Gastroesophageal sphincter (tissue), 3 donors: ENCODE data around the gene SLC27A2.

Experiments
- POLR2A ChIP-seq, 2 donors: fragments of 450-650 bp; IDR thresholded peaks; one replicate each; pipeline ENCODE4 v1.6.1; 2017; ENCODE audit warnings: antibody characterized with exemption in 2 of 2, mild to moderate bottlenecking in 2 of 2, moderate library complexity in 1 of 2
- TF ChIP-seq, protein P1 (sequence below), 4 experiments: fragments of 200-600 bp in 2 of 4; fragments of 450-650 bp in 2 of 4; sonication (generic) in 1 of 4; IDR thresholded peaks; one replicate each; pipeline ENCODE4 v1.5.1; 2017 to 2019; ENCODE audit warnings: antibody characterized with exemption in 4 of 4, mild to moderate bottlenecking in 2 of 4, moderate library complexity in 2 of 4

DNA sequence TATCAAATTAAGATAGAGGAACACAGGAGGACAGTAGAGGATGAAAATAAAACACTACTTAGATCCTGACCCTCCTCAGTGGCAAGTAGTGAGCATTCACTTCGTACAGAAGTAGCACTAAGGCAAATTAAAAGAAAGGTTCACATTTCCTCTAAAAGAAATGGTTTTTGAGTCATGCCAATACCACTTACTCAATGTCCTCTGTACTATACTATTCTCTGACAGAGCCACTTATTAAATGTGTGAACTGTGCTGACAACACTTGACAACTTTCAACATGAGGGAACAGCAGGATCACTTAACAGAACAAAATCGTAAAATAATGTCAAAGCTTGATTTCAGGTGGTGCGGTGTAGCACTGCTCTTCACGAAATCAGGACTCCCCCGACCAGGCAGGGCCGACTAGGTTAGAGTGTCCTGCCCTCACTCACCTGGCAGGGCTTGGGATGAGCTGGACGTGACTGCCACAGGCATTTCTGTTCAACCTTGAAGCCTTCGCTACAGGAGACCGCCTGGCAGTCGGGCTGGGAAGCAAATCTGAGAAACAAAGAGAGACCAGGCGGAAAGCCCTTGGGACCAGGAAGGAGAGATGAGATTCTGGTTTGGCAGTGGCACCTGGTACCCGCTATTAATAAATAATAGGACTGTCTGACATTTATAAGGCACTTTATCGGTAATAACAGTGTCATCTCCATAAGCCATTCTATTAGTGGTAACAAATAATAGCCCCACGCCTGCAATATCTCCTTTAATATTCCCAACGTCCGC is 611 bp upstream of the SLC27A2 start:
- no peak for TF ChIP-seq POLR2A (IDR thresholded peaks at IDR 0.05)
- TF ChIP-seq, protein P1, sequence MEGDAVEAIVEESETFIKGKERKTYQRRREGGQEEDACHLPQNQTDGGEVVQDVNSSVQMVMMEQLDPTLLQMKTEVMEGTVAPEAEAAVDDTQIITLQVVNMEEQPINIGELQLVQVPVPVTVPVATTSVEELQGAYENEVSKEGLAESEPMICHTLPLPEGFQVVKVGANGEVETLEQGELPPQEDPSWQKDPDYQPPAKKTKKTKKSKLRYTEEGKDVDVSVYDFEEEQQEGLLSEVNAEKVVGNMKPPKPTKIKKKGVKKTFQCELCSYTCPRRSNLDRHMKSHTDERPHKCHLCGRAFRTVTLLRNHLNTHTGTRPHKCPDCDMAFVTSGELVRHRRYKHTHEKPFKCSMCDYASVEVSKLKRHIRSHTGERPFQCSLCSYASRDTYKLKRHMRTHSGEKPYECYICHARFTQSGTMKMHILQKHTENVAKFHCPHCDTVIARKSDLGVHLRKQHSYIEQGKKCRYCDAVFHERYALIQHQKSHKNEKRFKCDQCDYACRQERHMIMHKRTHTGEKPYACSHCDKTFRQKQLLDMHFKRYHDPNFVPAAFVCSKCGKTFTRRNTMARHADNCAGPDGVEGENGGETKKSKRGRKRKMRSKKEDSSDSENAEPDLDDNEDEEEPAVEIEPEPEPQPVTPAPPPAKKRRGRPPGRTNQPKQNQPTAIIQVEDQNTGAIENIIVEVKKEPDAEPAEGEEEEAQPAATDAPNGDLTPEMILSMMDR (IDR thresholded peaks at IDR 0.05) = no peak
